Measurements from ENCODE around the gene GABPB2.

GRCh38 chr1:151026460-151026859 is 44.1 kb upstream of the GABPB2 start:
- TF ChIP-seq CTCF (IDR thresholded peaks at IDR 0.05) (no peak), POLR2AphosphoS5 (IDR thresholded peaks at IDR 0.05) (no peak), POLR2A (IDR thresholded peaks at IDR 0.05) (no peak)
